CD1c-positive myeloid dendritic cell (primary cell): ENCODE data around the gene CAPN15.
"Not testable (repeated sequence)": the region's sequence is repeated elsewhere in the genome, so short reads cannot be mapped to it uniquely, and the experiment has no call there.

Experiments used
- DNase-seq: peaks from one replicate; pipeline ENCODE4 v3.0.0-alpha.2; 2016; ENCODE audit errors: extremely low spot score

CAPN15 gene

DNA sequence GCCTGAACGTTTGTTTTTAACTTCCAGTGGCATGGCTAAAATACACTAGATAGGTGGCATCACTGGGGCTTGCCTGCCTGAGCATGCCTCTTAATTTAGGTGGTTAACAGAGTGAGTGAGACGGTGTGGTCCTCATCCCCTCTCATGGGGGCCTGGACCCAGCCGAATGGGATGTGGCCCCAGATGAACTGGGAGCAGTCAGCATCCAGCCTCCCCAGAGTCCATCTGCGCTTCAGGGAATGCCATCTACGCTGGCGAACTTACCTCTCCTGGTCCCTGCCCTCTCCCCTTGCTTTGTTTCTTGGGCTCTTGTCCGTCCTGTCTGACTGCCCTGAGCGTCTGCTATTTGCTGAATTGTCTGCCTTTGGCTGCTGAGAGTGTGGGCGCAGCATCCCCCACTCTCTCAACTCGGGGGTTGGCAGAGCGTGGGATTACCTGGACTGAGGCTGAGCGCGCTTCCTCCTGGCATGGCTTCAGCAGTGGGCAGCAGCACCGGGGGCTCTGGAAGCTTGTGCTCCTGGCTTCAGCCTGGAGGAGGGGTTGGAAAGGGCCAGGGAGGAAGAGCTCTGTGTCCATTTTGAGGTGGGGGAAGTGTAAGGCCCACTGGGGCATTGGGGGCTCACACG is 64.5 kb downstream of the CAPN15 start:
- DNase-seq, result no peak

DNA sequence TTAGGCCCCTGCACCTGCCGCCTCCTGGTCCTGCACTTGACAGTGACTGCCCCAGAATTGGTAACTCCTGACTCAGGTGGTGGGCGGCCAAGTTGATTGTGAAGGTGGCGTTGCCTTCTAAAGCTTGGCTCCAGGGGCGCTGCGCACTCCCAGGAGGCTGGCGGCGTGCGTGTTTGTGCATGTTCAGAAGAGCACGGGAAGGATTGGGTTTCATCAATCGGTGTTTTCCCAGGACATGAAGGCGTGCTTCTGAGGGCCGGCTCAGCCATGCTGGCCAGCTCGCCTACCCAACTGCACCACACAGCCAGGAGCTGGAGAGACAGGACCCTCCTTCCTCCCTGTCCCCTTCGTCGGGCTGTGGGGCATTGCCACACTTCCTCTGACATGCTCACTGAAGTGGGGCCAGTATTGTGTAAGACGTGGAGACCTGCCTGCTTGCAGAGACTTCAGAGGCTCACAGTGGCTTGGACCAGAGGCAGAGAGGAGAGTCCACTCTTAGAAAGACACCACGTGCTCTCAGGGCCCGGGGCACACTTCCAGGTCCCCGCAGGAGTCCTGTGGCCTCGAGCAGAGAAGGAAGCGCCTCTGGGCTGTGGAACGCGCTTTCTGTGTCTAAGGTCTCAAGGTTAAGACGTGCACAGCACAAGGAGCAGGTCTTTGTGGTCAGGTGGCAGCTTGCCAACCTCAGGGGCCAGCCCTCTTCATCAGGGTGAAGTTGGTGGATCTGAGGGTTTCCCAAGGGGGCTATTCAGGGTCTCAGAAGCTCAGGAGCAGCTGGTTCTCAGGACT is 65.2 kb downstream of the CAPN15 start:
- peak; percentile 69 for DNase-seq

DNA sequence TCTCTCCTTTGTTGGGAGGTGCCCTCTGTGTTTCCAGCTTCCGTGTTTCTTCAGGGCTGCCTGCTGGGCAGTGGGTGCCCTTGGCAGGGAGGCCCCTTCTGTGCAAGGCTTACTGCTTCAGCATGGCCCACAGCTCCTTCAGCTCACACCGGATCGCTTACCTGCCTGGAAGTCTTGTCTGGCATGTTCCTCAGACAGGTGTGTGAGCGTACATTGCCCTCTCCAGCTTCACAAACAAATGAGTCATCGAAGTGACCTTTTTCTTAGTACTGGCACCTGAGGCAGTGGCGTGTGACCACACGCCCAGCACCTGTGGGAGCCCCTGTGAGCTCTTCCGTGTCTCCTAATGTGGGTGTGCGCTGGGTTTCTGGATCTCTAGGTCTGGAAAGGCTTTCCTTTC is 65.9 kb downstream of the CAPN15 start:
- DNase-seq, result no peak

DNA sequence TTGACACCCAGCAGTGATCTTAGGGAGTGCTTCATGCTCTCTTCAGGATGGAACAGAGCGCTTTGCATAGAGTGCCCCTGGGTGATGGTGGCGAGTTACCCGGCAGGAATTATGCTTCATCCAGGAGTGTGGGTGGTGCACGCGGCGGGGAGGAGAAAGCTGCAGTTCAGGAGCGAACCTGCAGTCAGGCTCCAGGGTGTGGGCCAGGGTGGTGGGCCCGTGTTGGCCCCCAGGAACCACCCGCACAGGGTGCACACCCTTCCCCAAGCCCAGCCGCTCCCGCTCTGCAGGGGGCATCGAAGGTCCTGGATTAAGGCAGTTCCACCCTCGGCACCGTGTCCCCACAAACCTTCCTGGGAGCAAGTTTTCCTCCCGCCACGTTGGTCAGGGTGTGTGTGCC is 66.3 kb downstream of the CAPN15 start:
- DNase-seq, result no peak

DNA sequence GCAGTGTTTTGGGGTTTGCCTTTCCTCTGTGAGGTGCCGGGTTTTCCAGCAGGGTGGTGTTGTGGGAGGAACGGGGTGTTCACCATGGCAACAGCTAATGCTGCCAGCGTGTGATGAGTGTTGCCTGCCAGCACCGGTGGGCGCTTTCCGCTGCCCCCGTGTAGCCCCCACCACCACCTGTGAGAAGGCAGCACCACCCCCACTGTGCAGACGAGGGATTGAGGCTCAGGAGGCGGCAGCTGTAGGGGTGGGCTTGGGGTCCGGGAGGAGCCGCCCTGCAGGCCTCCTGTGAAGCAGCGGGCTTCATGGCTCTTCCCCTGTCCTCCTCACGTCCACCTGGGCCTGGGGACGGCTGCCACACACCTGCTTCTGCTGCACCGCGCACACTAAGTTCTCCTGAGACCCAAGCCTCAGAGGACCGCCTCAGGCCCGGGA is 67.6 kb downstream of the CAPN15 start:
- DNase-seq, result no peak

DNA sequence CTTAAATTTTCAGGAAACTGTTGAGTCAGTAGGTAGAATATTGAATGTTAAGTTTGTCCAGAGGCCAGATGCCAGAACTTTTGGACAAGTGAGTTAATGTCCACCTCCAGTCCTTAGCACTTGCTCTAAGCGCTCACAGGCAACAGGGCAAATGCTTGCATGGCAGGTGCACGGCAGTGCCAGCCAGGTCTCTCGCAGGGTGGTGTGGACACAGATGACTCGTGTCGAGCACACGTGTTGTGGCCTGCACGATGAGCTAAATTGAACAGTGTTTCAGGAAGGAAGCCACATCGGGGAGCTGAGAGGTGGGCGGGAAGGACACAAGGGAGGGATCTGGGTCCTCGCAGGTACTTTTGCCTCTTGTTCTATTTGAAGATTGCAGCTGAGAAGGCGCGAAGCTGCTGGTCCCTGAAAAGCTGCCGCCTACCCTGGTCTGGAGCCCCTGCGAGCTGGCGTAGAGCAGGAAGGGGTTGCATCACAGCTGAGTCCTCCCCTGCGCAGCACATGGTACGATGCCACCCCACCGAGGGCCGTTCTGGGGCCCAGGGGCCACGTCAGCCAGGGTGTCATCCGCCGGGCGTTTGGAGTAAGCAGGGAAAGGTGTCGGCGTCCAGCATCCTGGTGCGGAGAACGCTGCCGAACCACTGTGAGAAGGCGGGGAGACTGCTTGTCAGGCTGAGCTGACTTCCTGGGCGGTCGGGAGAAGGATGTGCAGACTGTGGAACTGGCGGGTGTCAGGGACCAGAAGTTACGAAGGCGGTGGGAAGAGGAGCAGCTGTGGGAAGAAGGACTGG is 68.6 kb downstream of the CAPN15 start:
- DNase-seq, result peak; percentile 18

DNA sequence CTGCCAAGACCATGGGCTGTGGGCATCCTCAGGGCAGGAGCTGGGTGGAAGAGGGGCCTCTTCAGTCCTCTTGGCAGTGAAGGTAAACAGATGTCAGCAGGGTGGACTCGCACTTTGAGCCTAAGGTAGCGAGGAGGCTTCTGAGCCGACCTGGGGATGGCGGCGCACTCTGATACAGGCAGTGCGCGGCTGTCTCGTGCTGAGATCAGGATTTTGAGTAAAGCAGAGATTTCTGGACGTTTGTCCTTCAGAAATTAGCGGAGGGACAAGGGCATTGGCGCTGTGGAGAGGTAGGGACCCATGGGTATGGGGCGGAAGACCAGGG is 69.2 kb downstream of the CAPN15 start:
- no peak for DNase-seq

DNA sequence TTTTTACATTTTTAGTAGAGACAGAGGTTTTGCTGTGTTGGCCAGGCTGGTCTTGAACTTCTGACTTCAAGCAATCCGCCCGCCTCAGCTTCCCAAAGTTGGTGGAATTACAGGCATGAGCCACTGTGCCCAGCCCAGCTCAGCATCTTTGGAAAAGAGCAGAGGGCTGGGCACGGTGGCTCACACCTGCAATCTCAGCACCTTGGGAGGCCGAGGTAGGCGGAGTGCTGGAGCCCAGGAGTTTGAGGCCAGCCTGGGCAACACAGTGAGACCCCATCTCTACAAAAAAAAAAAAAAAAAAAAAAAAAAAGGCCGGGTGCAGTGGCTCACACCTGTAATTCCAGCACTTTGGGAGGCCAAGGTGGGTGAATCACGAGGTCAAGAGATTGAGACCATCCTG is 70.1 kb downstream of the CAPN15 start:
- DNase-seq, result not testable (repeated sequence)

DNA sequence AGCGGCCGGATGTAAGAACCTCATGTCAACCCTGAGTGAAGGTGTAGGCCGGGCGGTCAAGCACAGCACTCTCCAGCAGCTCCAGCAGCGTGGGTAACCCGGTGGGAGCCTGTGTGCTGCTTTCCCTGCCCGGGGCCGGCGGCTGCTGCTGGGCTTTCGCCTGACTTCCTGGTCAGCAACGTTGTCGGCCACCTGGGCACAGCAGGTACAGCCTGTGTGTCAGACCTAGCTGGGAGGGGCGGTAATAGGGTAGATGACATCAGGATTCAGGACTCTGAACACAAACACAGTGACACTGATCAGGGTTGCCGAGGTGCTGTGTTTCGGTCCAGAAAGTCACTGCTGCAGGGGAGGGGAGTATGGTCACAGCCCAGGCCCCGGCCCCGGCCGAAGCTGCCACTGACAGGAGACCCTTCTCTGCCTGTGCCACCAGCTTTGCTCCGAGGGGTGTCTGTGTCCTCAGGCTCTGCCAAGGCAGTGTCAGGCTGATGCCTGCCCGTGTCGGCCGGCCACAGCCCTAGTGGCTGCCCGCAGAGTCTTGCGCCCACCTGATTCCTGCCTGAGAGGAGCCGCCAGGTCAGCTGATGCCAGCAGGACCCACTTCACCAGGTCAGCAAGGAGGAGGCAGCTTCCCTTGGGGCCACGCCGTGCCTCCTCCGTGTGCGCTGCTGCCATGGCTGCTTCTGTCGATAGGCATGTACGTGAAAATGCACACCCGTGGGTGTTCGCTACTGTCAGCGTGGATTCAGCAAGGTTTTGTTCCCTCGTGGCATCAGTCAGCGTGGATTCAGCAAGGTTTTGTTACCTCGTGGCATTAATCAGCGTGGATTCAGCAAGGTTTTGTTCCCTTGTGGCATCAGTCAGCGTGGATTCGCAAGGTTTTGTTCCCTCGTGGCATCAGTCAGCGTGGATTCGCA is 71.6 kb downstream of the CAPN15 start:
- DNase-seq, result no peak

DNA sequence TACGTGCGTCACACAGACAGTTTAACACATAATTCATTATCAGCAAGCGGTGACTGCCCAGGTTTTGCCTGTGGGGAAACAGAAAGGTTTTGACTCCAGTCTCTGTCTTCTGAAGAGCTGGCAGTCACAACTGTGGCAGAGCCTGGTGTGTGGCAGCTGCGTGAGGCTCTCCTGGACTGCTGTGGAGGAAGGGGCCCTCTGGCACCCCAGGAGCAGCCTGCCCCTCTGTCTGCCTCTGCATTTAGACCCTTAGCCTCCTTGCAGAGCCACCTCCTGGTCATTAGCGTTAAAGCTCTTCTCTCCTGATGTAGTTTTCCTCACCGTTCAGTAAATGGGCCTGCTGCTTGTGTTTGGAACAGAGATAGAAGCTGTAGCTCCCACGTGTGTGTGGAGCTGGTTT is 73.3 kb downstream of the CAPN15 start:
- no peak for DNase-seq

DNA sequence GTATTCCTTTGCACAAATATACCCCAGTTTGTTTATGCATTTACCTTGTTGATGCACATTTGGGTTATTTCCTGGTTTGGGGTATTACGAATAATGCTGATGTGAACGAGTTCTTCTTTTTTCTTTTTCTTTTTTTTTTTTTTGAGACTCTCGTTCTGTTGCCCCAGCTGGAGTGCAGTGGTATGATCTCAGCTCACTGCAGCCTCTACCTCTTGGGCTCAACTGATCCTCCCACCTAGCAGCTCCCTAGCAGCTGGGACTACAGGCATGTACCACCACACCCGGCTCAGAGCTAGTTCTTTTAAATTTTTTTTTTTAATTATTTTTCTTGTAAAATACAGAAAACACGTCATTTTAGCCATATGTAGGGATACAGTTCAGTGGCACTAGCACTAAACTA is 76.4 kb downstream of the CAPN15 start:
- DNase-seq, result no peak
